Breast epithelium (tissue), 4 donors: ENCODE results near the gene HLA-DRB1. TPM values are rescaled to one million over a fixed set of nuclear protein-coding genes. Genes with fewer than 3 reads are reported as not detected.
"Not testable (repeated sequence)": the region's sequence is repeated elsewhere in the genome, so short reads cannot be mapped to it uniquely, and the experiment has no call there.

Source experiments
- DNase-seq, 2 donors: peaks; one replicate each; pipeline ENCODE4 v3.0.0-alpha.2; 2019; ENCODE audit warnings: low spot score in 2 of 2
- H3K27ac ChIP-seq, 2 donors: fragments of 200-600 bp; sonication (generic) in 1 of 2; one replicate each; pipeline ENCODE4 v1.5.1; 2016 to 2019; ENCODE audit warnings: mild to moderate bottlenecking in 1 of 2
- H3K27me3 ChIP-seq, 2 donors: fragments of 200-600 bp; sonication (generic) in 1 of 2; one replicate each; pipeline versions ENCODE4 v1.5.1 to v1.6.0; 2017 to 2019; ENCODE audit warnings: control low read depth in 1 of 2, mild to moderate bottlenecking in 1 of 2
- H3K36me3 ChIP-seq: fragments of 200-600 bp; one replicate; pipeline ENCODE4 v1.5.1; 2019
- H3K4me1 ChIP-seq, 2 donors: fragments of 200-600 bp; sonication (generic); one replicate each; pipeline ENCODE4 v1.5.1; 2016 to 2019; ENCODE audit warnings: control low read depth in 1 of 2
- H3K4me3 ChIP-seq, 3 donors: fragments of 200-600 bp; sonication (generic); 1 replicate in 2 of 3; 2 replicates in 1 of 3; pipeline ENCODE4 v1.5.1; 2016 to 2019; ENCODE audit warnings: mild to moderate bottlenecking in 3 of 3, moderate library complexity in 2 of 3
- H3K9me3 ChIP-seq, 2 donors: fragments of 200-600 bp; sonication (generic) in 1 of 2; one replicate each; pipeline ENCODE4 v1.5.1; 2016 to 2019; ENCODE audit warnings: control low read depth in 1 of 2
- POLR2A ChIP-seq: fragments of 450-650 bp; IDR thresholded peaks from one replicate; pipeline ENCODE4 v1.6.1; 2016; ENCODE audit warnings: antibody characterized with exemption, mild to moderate bottlenecking, moderate library complexity
- POLR2AphosphoS5 ChIP-seq, 3 donors: sonication (generic); formaldehyde crosslinking; IDR thresholded peaks; one replicate each; pipeline ENCODE4 v1.6.1; 2017; ENCODE audit warnings: antibody characterized with exemption in 3 of 3
- intact Hi-C: fragments of 100-400 bp; cut with DNase I; formaldehyde crosslinking; loops from one replicate; pipeline ENCODE4 v1.15.1; 2023; ENCODE audit warnings: low total_unique reads
- total RNA-seq, 3 donors: library from RNA; depleted of rRNA; stranded (reverse); fragments of >200 nt; gene quantifications; one replicate each; pipeline ENCODE4 v1.1.0, GENCODE V29; 2016
- TF ChIP-seq, protein P1 (sequence below), 3 donors: fragments of 450-650 bp; IDR thresholded peaks; one replicate each; pipeline ENCODE4 v1.5.1; 2016 to 2017; ENCODE audit warnings: antibody characterized with exemption in 3 of 3, mild to moderate bottlenecking in 3 of 3, moderate library complexity in 3 of 3

Gene HLA-DRB1
- total RNA-seq, 3 donors from 2014 or later, result 28.2 to 90.3 (median 44.2) TPM

DNA sequence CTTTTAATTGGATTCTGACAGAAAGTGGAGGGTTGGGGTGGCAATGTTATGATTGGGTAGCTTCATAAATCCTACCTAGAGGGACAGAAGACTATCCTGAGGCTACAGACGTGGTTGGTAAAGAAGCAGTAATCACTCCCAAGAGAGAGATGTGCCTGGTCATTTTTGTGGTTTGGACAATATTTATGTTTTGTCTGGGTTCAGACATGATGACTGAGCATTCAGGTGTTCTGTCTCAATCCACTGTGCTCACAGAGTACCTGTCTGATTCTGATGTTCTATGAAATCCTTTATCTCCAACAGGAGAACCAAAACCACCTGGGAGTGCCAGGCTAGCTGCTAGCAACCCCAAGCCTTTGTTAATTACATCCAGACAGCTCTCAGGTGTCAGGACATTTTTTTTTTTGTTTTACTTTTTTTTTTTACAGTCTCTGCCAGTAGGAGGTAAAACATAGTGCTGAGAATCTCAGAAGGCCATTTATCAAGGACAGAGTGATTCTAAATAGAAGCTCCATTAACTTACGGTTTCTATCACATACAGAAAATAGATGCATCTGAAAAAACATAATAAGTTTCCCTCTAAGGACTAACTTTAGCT lies 46.0 kb upstream of the HLA-DRB1 start:
- no peak for DNase-seq
- intact Hi-C loops, result no loop called here
- H3K9me3 ChIP-seq, result no peaks in the 10 kb centered on the region
- no peak overlapping the region for H3K27ac ChIP-seq
- no peaks in the 10 kb centered on the region for H3K27me3 ChIP-seq
- no peaks in the 10 kb centered on the region for H3K4me1 ChIP-seq
- H3K4me3 ChIP-seq, result no peak overlapping the region
- no peak for TF ChIP-seq POLR2AphosphoS5 (IDR thresholded peaks at IDR 0.05)
- TF ChIP-seq, protein P1, sequence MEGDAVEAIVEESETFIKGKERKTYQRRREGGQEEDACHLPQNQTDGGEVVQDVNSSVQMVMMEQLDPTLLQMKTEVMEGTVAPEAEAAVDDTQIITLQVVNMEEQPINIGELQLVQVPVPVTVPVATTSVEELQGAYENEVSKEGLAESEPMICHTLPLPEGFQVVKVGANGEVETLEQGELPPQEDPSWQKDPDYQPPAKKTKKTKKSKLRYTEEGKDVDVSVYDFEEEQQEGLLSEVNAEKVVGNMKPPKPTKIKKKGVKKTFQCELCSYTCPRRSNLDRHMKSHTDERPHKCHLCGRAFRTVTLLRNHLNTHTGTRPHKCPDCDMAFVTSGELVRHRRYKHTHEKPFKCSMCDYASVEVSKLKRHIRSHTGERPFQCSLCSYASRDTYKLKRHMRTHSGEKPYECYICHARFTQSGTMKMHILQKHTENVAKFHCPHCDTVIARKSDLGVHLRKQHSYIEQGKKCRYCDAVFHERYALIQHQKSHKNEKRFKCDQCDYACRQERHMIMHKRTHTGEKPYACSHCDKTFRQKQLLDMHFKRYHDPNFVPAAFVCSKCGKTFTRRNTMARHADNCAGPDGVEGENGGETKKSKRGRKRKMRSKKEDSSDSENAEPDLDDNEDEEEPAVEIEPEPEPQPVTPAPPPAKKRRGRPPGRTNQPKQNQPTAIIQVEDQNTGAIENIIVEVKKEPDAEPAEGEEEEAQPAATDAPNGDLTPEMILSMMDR (IDR thresholded peaks at IDR 0.05), result no peak
- no peaks in the 10 kb centered on the region for H3K36me3 ChIP-seq

DNA sequence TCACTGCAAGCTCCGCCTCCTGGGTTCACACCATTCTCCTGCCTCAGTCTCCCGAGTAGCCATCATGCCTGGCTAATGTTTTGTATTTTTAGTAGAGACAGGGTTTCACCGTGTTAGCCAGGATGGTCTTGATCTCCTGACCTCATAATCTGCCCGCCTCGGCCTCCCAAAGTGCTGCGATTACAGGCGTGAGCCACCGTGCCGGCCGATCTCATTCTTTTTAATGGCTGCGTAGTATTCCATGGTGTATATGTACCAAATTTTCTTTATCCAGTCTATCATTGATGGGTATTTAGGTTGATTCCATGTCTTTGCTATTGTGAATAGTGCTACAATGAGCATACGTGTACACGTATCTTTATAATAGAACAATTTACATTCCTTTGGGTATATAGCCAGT lies 40.1 kb upstream of the HLA-DRB1 start:
- intact Hi-C loops, H3K4me3 ChIP-seq, DNase-seq: not testable (repeated sequence)

GRCh38 chr6:32627831-32628230 lies 38.2 kb upstream of the HLA-DRB1 start:
- Histone ChIP-seq H3K4me3 (no peak overlapping the region), H3K27me3 (no peaks in the 10 kb centered on the region), H3K9me3 (no peaks in the 10 kb centered on the region), H3K4me1 (no peaks in the 10 kb centered on the region), H3K36me3 (no peaks in the 10 kb centered on the region), H3K27ac (no peak overlapping the region)
- TF ChIP-seq, protein P1 (IDR thresholded peaks at IDR 0.05), result no peak
- TF ChIP-seq POLR2A (no peak), POLR2AphosphoS5 (IDR thresholded peaks at IDR 0.05) (no peak)
- DNase-seq, result no peak
- intact Hi-C loops, result no loop called here

More for the DNA sequence above, 40.1 kb upstream of the HLA-DRB1 start:
- not testable (repeated sequence) for H3K36me3 ChIP-seq, H3K4me1 ChIP-seq, H3K27ac ChIP-seq, H3K27me3 ChIP-seq, H3K9me3 ChIP-seq

DNA sequence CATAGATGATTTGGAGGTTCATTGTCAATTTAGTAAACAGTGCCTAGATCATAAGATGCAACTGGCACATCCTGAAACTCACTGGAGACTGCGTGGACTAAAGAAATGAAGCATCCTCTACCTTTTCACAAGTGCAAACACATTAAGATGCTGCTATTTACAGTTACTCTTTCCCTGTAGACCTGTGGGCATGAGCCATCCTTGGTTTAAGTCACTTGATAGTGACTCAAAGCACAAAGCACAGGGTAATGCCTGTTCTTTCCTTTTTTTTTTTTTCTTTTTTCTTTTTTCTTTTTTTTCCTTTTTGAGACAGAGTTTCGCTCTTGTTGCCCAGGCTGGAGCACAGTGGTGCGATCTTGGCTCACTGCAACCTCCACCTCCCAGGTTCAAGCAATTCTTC lies 37.6 kb upstream of the HLA-DRB1 start:
- Histone ChIP-seq H3K9me3 (no peaks in the 10 kb centered on the region), H3K27ac (no peak overlapping the region), H3K27me3 (no peaks in the 10 kb centered on the region), H3K36me3 (no peaks in the 10 kb centered on the region), H3K4me1 (no peaks in the 10 kb centered on the region), H3K4me3 (no peak overlapping the region)
- DNase-seq, result no peak
- intact Hi-C loops, result no loop called here
- TF ChIP-seq POLR2AphosphoS5 (IDR thresholded peaks at IDR 0.05) (no peak), POLR2A (no peak)
- TF ChIP-seq, protein P1 (IDR thresholded peaks at IDR 0.05), result no peak

DNA sequence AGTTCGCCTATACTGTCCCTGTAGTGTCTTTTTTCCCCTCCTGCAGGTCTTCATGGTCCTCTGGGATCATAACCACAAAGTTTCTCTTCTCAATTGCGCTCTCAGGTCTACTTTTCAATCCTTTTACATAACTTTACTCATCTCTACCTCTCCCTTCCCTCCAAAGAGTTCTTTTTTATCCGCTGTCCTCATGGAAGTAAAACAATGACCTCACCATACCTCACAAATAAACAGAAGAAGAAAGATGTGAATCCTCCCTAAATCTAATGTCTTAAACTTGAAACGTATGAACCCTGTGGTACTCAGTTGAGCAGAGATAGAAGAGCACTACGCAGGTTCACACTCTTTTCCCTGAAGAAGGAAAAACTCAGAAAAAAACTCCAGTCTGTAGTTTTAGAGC lies 35.5 kb upstream of the HLA-DRB1 start:
- H3K4me3 ChIP-seq, result no peak overlapping the region
- H3K36me3 ChIP-seq, result no peaks in the 10 kb centered on the region
- H3K9me3 ChIP-seq, result no peaks in the 10 kb centered on the region
- no peak for DNase-seq
- TF ChIP-seq POLR2AphosphoS5 (IDR thresholded peaks at IDR 0.05), result no peak
- TF ChIP-seq, protein P1 (IDR thresholded peaks at IDR 0.05), result no peak
- no peak for TF ChIP-seq POLR2A
- H3K27me3 ChIP-seq, result no peaks in the 10 kb centered on the region
- H3K27ac ChIP-seq, result no peak overlapping the region
- no peaks in the 10 kb centered on the region for H3K4me1 ChIP-seq
- intact Hi-C loops, result no loop called here

DNA sequence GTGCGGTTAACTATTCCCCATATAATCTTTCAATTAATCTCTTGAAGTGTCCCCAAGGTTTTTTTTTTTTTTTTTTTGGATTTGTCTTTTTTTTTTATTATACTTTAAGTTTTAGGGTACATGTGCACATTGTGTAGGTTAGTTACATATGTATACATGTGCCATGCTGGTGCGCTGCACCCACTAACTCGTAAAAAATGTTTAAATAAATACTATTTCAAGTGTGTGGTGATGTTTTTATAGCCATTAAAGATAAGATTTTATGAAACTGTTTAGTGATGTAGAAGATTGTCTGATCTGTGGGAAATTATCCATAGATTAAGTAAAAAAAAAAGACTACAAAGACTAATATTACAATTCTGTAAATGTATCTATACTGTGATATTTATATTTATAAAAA lies 34.9 kb upstream of the HLA-DRB1 start:
- no peak overlapping the region for H3K4me3 ChIP-seq
- DNase-seq, result no peak
- no peaks in the 10 kb centered on the region for H3K4me1 ChIP-seq
- H3K9me3 ChIP-seq, result no peaks in the 10 kb centered on the region
- no peak overlapping the region for H3K27ac ChIP-seq
- no peaks in the 10 kb centered on the region for H3K27me3 ChIP-seq
- intact Hi-C loops, result no loop called here
- no peaks in the 10 kb centered on the region for H3K36me3 ChIP-seq
- TF ChIP-seq, protein P1 (IDR thresholded peaks at IDR 0.05), result no peak
- no peak for TF ChIP-seq POLR2A
- TF ChIP-seq POLR2AphosphoS5 (IDR thresholded peaks at IDR 0.05), result no peak
